Neural progenitor cell (in vitro differentiated cells): Measurements from ENCODE around the gene MX1. TPM values are rescaled to one million over a fixed set of nuclear protein-coding genes. Genes with fewer than 3 reads are reported as not detected.

Experiments
- DNase-seq: peaks from one replicate; pipeline ENCODE4 v3.0.0-alpha.2; 2016; ENCODE audit warnings: low spot score
- H2AFZ ChIP-seq: fragments of 200-600 bp; sonication (generic); replicated peaks from 2 replicates; pipeline ENCODE4 v1.6.1; 2016; ENCODE audit warnings: antibody characterized with exemption
- H3F3A ChIP-seq: fragments of 200-600 bp; sonication (generic); 2 replicates; pipeline ENCODE4 v1.6.1; 2016; ENCODE audit warnings: antibody characterized with exemption, low read depth
- H3K27ac ChIP-seq: fragments of 200-600 bp; sonication (generic); 2 replicates; pipeline ENCODE4 v1.5.1; 2016; ENCODE audit warnings: mild to moderate bottlenecking
- H3K27me3 ChIP-seq: fragments of 200-600 bp; sonication (generic); 2 replicates; pipeline ENCODE4 v1.6.1; 2016; ENCODE audit warnings: mild to moderate bottlenecking, moderate library complexity
- H3K36me3 ChIP-seq: fragments of 200-600 bp; sonication (generic); 2 replicates; pipeline ENCODE4 v1.5.1; 2016
- H3K4me1 ChIP-seq: fragments of 200-600 bp; sonication (generic); 2 replicates; pipeline ENCODE4 v1.6.1; 2016; ENCODE audit warnings: mixed run types
- H3K4me2 ChIP-seq: fragments of 200-600 bp; sonication (generic); 2 replicates; pipeline ENCODE4 v1.6.1; 2016
- H3K4me3 ChIP-seq: fragments of 200-600 bp; sonication (generic); 2 replicates; pipeline ENCODE4 v1.5.1; 2016
- H3K79me2 ChIP-seq: fragments of 200-600 bp; sonication (generic); 2 replicates; pipeline ENCODE4 v1.6.1; 2016; ENCODE audit warnings: low read depth
- H3K9ac ChIP-seq: fragments of 200-600 bp; sonication (generic); 2 replicates; pipeline ENCODE4 v1.6.1; 2016
- H3K9me3 ChIP-seq: fragments of 200-600 bp; sonication (generic); 2 replicates; pipeline ENCODE4 v1.5.1; 2016; ENCODE audit warnings: low read depth
- H4K20me1 ChIP-seq: fragments of 200-600 bp; sonication (generic); 2 replicates; pipeline ENCODE4 v1.6.1; 2016; ENCODE audit warnings: low read depth
- H3K27ac Mint-ChIP-seq: 3 replicates; pipeline ENCODE4 v1.8.0; 2021; ENCODE audit warnings: mixed read lengths
- H3K27me3 Mint-ChIP-seq: 2 replicates; pipeline ENCODE4 v1.8.0; 2022; ENCODE audit warnings: low read depth, mild to moderate bottlenecking, inconsistent platforms, moderate library complexity, mixed read lengths; ENCODE audit not compliant: insufficient read depth
- H3K36me3 Mint-ChIP-seq: 3 replicates; pipeline ENCODE4 v1.8.0; 2021; ENCODE audit warnings: mixed read lengths
- H3K4me1 Mint-ChIP-seq: 3 replicates; pipeline ENCODE4 v1.8.0; 2021; ENCODE audit warnings: mixed read lengths
- H3K4me3 Mint-ChIP-seq: 3 replicates; pipeline ENCODE4 v1.8.0; 2021; ENCODE audit warnings: mild to moderate bottlenecking, moderate library complexity, mixed read lengths
- H3K9me3 Mint-ChIP-seq: 3 replicates; pipeline ENCODE4 v1.8.0; 2020; ENCODE audit warnings: mixed read lengths
- EZH2 ChIP-seq: fragments of 200-600 bp; sonication (generic); IDR thresholded peaks from 2 replicates; pipeline ENCODE4 v1.6.1; 2017; ENCODE audit warnings: antibody characterized with exemption, mild to moderate bottlenecking, moderate library complexity
- EZH2phosphoT487 ChIP-seq: fragments of 200-600 bp; sonication (generic); IDR thresholded peaks from 2 replicates; pipeline ENCODE4 v1.6.1; 2017; ENCODE audit warnings: antibody characterized with exemption
- total RNA-seq: library from RNA; depleted of rRNA; stranded (reverse); fragments of >200 nt; gene quantifications from 2 replicates; pipeline ENCODE4 v1.2.3, GENCODE V29; 2015; ENCODE audit warnings: low replicate concordance
- TF ChIP-seq, protein P1 (sequence below): fragments of 200-600 bp; sonication (generic); IDR thresholded peaks from 2 replicates; pipeline ENCODE4 v1.5.1; 2017; ENCODE audit warnings: antibody characterized with exemption, mild to moderate bottlenecking

The MX1 gene
- total RNA-seq, 1 donor from 2014 or later, result 1.7 TPM

DNA sequence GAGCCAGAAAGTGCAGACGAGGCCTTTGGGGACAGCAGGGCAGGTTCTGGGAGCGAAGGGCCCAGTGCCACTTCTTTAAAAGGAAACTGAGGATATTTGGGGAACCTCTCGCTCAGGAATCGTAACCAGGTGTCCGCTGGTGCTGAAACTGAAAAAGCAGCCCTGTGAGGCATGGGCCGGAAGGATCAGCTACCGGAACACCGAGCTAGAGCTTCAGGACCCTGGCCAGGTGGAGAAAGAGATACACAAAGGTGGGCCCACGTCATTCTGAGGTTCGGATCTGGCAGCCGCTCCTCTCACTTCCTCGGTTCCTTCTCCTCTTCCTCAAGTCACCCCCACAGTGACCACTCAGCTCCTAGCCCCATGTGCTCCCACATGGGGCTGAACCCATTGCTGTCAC, 46.1 kb upstream of the MX1 start:
- H2AFZ ChIP-seq, result no peak overlapping the region
- H3K27me3 Mint-ChIP-seq, result peaks cover 6% of the 10 kb centered on the region
- no peaks in the 10 kb centered on the region for H3F3A ChIP-seq
- DNase-seq, result no peak
- H4K20me1 ChIP-seq, result no peaks in the 10 kb centered on the region
- peaks cover 2% of the 10 kb centered on the region for H3K36me3 Mint-ChIP-seq
- peaks cover 5% of the 10 kb centered on the region for H3K9me3 Mint-ChIP-seq
- H3K9ac ChIP-seq, result no peak overlapping the region
- no peak overlapping the region for H3K4me2 ChIP-seq
- no peak overlapping the region for H3K27ac ChIP-seq
- no peaks in the 10 kb centered on the region for H3K4me1 Mint-ChIP-seq
- H3K27ac Mint-ChIP-seq, result no peak overlapping the region
- no peaks in the 10 kb centered on the region for H3K9me3 ChIP-seq
- H3K79me2 ChIP-seq, result no peaks in the 10 kb centered on the region
- H3K4me1 ChIP-seq, result no peaks in the 10 kb centered on the region
- no peak overlapping the region for H3K4me3 ChIP-seq
- TF ChIP-seq, protein P1, sequence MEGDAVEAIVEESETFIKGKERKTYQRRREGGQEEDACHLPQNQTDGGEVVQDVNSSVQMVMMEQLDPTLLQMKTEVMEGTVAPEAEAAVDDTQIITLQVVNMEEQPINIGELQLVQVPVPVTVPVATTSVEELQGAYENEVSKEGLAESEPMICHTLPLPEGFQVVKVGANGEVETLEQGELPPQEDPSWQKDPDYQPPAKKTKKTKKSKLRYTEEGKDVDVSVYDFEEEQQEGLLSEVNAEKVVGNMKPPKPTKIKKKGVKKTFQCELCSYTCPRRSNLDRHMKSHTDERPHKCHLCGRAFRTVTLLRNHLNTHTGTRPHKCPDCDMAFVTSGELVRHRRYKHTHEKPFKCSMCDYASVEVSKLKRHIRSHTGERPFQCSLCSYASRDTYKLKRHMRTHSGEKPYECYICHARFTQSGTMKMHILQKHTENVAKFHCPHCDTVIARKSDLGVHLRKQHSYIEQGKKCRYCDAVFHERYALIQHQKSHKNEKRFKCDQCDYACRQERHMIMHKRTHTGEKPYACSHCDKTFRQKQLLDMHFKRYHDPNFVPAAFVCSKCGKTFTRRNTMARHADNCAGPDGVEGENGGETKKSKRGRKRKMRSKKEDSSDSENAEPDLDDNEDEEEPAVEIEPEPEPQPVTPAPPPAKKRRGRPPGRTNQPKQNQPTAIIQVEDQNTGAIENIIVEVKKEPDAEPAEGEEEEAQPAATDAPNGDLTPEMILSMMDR, result no peak
- TF ChIP-seq EZH2phosphoT487 (no peak), EZH2 (no peak)
- no peaks in the 10 kb centered on the region for H3K36me3 ChIP-seq
- no peak overlapping the region for H3K4me3 Mint-ChIP-seq
- H3K27me3 ChIP-seq, result no peaks in the 10 kb centered on the region

DNA sequence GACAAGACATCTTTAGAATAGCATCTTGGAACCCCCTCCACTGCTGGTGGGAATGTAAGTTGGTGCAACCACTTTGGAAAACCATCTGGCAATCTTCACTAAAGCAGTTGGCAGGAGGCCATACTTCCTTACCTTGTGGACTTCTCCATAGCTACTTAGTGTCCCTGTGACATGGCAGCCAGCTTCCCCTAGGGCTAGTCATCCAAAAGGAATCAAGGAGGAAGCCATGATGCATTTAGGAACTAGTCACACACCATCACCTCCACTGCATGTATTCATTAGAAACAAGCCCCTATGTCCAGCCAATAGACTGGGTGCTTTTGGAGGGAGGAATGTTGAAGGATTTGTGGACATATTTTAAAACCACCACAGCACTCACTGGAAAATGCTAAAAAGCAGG, 44.3 kb upstream of the MX1 start:
- H3K4me2 ChIP-seq, result no peak overlapping the region
- H3F3A ChIP-seq, result no peaks in the 10 kb centered on the region
- H3K27ac Mint-ChIP-seq, result no peak overlapping the region
- H3K27ac ChIP-seq, result no peak overlapping the region
- H3K9me3 Mint-ChIP-seq, result peaks cover 5% of the 10 kb centered on the region
- H3K36me3 ChIP-seq, result no peaks in the 10 kb centered on the region
- no peak overlapping the region for H3K4me3 Mint-ChIP-seq
- H3K4me1 ChIP-seq, result no peaks in the 10 kb centered on the region
- H4K20me1 ChIP-seq, result no peaks in the 10 kb centered on the region
- H3K4me1 Mint-ChIP-seq, result no peaks in the 10 kb centered on the region
- no peak for DNase-seq
- H3K27me3 Mint-ChIP-seq, result peaks cover 6% of the 10 kb centered on the region
- no peaks in the 10 kb centered on the region for H3K9me3 ChIP-seq
- peaks cover 2% of the 10 kb centered on the region for H3K36me3 Mint-ChIP-seq
- no peak overlapping the region for H3K9ac ChIP-seq
- no peaks in the 10 kb centered on the region for H3K79me2 ChIP-seq
- H3K4me3 ChIP-seq, result no peak overlapping the region
- H2AFZ ChIP-seq, result no peak overlapping the region
- TF ChIP-seq, protein P1, result no peak
- TF ChIP-seq EZH2phosphoT487 (no peak), EZH2 (no peak)
- H3K27me3 ChIP-seq, result no peaks in the 10 kb centered on the region

DNA sequence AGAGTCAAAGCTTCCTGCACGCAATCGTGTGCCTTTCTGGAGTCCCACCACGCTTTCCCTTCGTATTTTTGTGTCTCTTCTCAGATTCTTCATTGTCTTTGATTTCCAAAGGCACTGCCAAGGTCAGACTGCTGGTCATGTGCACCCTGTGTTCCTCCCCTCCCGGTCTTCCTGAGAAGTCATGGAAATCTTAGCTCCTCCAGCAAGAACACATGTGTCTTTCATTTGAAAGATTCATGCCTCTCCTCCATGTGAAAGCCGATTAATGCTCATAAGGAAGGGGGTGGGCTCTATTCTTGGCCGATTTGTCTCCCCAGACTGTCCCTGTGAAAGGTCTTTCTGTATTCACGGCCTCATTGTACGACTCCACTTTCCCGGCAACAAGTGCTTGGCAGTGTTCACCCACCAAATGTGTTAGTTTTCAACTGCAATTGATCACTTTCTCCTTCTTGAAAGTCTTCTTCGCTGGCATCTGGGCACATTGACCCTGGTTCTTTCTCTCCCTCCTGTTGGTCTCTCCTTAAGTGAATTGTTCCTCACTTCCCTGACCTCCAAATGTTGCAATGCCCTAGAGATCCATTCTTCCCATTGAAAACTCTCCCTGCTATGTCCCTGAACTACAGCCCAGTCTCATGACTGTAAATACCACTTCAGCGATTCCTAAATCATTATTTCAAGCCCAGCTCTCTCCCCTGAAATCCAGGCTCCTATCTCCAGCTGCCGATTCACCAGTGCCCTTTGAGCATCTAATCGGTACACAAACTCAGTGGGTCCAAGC, 38.8 kb upstream of the MX1 start:
- Histone ChIP-seq H3K27ac (no peak overlapping the region), H3K36me3 (no peaks in the 10 kb centered on the region), H3K9ac (no peak overlapping the region)

More for the DNA sequence above, 38.8 kb upstream of the MX1 start:
- Mint-ChIP-seq H3K27ac (no peak overlapping the region), H3K4me3 (no peak overlapping the region), H3K27me3 (peaks cover 3% of the 10 kb centered on the region), H3K36me3 (no peaks in the 10 kb centered on the region), H3K4me1 (no peaks in the 10 kb centered on the region), H3K9me3 (peaks cover 2% of the 10 kb centered on the region)
- Histone ChIP-seq H3K4me2 (no peak overlapping the region), H4K20me1 (no peaks in the 10 kb centered on the region), H3K27me3 (no peaks in the 10 kb centered on the region), H3K9me3 (no peaks in the 10 kb centered on the region), H3F3A (no peaks in the 10 kb centered on the region), H3K79me2 (no peaks in the 10 kb centered on the region), H3K4me3 (no peak overlapping the region), H2AFZ (no peak overlapping the region), H3K4me1 (no peaks in the 10 kb centered on the region)
- DNase-seq, result no peak
- TF ChIP-seq EZH2phosphoT487, result no peak
- TF ChIP-seq, protein P1, result no peak
- TF ChIP-seq EZH2, result no peak
